ENCODE data around the gene MID2.
"Not testable (repeated sequence)": the region's sequence is repeated elsewhere in the genome, so short reads cannot be mapped to it uniquely, and the experiment has no call there.

MID2 gene

DNA sequence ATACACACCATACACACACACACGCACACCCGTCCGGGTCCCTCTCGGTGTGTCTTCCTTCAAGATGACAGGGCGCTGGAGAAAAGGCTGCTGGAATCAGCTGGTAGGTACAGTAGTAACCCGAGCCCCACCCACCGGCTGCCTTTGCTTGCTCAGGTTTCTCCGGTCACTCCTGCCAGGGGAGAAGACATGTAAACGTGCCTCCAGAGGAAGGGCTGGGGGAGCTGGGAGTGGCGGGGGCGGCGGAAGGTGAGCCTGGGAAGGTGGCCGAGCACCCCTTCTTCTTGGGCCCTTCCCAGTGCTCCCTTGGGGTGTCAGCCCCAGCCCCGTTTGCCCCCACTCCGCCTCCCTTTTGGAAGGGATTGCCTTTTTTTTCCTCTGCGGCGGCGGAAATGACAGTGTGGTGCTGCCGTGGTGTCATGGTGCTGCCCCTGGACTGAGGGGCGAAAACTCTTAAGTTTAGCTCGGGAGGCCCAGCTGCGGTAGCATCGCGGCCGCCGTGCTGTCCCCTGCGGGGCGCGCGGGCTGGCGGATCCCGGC, at the start of gene MID2:
Gene MID2, plus strand, starts transcription at position 169 of the 540 bp plus-strand sequence. CDS start 561 bp downstream, outside the sequence.
- DNase-seq: peak; percentile 47

DNA sequence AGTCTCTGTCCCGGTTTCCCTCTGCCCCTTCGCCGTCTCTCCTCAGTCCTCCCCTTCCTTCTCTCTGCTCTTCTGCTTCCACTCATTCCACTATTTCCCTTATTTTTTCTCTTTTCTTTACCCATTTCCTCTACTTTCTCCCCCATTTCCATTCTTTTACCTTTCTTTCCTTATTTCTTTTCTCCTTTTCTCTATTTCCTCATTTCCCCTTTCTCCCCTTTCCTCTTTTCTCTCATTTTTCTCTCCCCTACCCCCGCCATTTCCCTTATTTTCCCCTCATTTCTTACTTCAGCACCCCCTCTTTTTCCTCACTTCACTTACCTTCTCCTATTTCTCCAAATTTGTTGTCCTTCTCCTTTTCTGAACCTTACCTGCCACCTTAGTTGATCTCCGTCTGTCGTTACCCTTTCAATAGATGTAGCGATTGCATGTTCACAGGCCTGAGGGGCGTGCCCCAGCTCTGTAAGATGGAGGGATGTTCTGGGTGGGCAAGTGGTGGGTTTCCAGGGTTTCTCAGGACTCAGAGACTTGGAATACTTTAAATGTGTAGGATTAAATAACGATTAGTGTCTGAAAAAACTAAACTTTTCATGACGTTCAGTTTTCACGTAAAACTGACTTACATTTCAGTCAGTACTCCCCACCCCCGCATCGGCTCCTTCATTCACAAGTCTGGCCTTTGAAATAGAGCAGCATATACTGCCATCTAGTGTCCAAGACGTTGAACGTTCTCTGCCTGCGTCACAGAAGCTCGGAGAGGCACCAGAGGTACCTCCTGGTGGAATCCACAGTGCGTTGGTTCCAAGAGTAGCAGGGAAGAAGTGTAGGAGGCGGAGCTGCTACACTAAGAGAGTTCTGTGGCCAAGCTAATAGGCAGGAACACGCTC, 48.8 kb upstream of the MID2 start:
- peak; percentile 63 for DNase-seq

DNA sequence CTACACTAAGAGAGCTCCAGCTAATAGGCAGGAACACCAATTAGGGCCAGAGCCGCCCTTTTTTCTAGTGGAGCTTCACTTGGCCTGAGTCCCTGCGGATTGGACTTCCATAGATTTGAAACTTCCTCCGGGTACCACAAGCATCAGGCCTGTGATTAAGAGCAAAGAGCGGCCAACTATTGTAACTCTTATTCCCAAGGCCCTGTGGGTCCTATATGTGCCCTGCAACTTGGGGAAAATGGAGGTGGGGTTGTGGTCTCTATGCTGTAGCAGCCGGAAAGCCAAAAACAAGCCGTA, 48.2 kb upstream of the MID2 start, which contains the start of gene NCBP2L:
Gene NCBP2L, plus strand, starts transcription at position 198 of the 297 bp plus-strand sequence. CDS start 16,488 bp downstream, outside the sequence.
- no peak for DNase-seq

- no peak for DNase-seq
These were observed 45.1 kb upstream of the MID2 start for GRCh38 chrX:107780525-107780924.

- DNase-seq: no peak
These were observed 37.8 kb upstream of the MID2 start for GRCh38 chrX:107787827-107788226.

DNA sequence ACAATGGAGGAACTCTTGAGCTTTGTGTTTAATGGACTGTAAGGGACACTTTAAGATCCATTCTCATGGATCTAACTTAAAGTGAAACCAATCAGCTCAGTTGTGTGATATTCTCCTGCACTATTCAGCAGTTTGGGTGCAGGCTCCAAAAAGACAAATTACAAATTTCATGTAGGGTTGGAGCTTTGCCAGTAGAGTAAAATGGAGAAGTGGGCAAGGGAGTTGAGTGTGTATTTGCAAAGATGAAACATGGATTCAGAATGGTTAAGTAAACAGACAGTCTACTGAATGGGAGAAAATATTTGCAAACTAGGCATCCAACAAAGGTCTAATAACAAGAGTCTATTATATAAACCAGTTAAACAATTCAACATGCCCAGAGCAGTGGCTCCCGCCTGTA, 21.2 kb upstream of the MID2 start:
- DNase-seq: no peak

- no peak for DNase-seq
These were observed 20.5 kb upstream of the MID2 start for GRCh38 chrX:107805179-107805578.

- not testable (repeated sequence) for DNase-seq
These were observed 15.6 kb upstream of the MID2 start for GRCh38 chrX:107810053-107810452.

DNA sequence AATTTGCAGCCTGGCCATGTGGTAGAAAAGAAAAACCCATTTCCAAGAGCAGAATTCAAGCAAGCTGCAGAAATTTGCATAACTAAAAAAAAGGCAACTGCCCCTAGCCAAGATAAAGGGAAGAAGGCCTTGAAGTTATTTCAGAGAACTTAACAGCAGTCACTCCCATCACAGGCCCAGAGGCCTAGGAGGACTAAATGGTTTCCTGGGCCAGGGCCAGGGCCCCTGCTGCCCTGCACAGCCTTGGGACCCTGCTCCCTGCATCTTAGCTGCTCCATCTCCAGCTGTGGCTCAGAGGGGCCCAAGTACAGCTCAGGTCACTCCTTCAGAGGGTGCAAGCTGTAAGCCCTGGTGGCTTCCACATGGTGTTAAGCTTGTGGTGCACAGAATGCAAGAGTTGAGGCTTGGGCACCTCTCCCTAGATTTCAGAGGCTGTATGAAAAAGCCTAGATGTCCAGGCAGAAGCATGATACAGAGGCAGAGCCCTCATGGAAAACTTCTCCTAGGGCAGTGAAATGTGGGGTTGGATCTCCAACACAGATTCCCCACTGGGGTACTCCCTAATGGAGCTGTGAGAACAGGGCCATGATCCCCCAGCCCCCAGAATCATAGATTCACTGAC, 6.7 kb upstream of the MID2 start:
- no peak for DNase-seq

DNA sequence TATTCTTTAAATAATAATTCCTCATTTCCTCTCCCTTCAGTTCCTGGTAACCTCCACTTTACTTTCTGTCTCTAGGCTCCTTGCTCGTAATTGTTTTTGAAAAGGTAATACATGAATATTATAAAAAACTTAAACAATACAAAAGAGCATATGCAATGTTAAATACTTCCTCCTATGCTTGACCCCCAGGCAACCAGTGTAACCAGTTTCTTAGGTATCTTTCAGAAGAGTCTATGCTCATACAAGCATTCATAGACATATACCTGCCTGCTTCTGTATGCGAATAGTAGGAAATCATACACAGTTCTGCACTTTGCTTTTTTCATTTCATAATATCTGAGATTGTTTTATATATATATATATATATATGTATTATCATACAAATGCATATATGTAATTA, 2.6 kb upstream of the MID2 start:
- DNase-seq: no peak

DNA sequence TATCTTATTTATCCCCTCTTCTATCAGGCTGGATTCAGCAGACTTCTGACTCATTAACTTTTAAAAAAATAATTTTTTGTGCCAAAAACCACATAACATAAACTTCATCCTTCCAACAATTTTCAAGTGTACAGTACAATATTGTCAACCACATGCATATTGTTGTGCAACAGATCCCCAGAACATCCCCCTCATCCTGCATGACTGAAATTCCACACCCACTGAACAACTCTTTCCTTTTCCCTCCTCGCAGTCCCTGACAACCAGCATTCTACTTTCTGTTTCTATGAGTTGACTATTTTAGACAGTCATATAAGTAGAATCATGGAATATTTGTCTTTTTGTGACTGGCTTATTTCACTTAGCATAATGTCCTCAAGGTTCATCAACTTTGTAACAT, 2.2 kb upstream of the MID2 start:
- DNase-seq: no peak

DNA sequence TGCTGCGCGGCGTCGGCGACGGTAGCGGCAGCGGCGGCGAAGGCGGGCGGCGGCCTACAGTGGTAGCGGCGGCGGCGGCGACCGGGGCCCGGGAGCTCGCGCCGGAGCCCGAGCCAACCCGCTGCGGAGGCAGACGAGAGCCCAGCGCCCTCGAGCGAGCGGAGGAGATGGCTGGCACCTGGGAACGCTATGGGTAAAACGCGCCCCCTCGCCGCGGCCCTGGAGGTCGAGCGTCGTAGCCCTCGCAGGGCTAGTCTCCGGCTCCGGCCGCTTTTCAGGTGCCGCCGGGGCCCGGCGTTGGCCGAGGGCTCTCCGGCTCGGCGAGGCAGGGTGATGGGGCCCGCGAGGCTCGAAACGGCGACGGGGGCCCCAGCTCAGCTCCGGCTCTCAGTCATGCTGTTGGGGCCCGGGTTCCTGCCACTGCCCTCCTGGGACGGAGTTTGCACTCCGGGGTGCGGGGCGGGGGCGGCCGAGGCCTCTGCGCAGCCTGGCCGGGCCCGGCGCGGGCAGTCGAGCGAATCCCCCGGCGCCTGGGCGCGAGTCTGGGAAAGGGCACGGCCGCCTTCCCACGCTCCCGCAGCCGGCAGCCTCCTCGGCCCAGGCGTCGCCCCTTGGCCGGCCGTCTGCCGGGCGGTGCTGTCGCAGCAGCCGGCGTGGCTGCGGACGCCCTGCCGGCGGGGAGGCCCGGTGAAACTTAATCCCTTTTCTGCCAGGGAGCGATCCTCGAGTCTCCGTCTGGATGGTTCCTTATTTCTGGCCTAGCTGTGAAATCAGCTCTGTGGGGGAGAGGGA, 768 bp downstream of the MID2 start:
- peak; percentile 38 for DNase-seq

DNA sequence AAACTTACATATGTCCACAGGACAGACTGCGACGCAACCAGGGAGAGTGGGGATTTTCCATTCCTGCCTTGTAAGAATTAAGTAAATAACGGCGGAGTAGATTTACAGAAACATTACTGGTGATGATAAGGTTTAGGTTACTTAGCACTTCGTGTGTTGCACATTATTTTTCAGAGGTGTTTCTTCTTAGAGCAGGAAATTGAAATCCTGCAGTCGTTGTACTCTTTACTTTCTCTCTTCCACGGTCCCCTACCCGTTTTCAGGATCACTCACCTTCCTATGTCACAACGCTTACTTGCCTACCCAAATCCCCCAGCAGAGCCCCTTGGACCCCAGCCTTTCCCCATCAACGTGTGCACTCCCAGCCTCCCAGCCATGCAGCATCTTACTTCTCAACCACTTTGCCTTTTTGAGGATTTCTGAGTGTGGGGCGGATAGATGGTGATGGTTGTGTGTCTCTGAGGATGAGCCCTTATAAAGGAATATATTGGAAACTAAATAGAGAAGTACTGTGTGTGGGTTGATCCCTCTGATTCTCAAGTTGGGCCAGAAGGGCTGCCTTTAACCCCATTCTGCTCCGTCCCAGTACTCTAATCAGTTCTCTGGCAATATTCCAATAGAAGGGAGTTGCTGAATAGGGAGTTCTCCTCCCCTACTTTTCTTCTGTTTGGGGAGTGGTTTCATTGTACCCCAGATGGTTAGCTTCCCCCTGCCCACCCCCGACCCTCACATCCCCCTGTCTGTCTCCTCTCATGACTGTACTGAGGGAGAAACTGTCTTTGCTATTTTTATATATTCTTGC, 1.6 kb downstream of the MID2 start:
- DNase-seq: no peak

GRCh38 chrX:107827852-107828251, 2.2 kb downstream of the MID2 start:
- DNase-seq: no peak

GRCh38 chrX:107829878-107830277, 4.2 kb downstream of the MID2 start:
- no peak for DNase-seq

GRCh38 chrX:107831071-107831730, 5.5 kb downstream of the MID2 start:
- DNase-seq: no peak

- no peak for DNase-seq
These were observed 8.9 kb downstream of the MID2 start for GRCh38 chrX:107834275-107835201.

DNA sequence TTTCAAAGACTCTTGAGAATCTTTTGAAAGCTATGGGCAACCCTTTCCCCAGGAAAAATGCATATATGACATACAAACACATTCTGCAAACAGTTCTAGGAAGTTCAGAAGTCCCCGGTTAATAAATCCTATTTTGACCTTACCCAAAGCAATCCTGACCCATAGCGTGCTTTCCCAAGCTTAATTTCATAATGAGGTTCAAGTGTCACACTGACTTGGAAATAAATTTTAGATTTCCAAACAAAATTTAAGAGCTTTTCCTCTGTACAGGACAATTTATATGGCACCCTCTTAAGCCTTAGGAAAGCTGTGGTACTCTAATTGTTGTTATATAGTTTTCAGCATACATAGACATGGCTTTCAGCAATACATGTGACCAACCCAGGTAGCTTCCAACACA, 11.3 kb downstream of the MID2 start:
- DNase-seq: no peak

- DNase-seq: no peak
These were observed 15.3 kb downstream of the MID2 start for GRCh38 chrX:107840971-107841370.

DNA sequence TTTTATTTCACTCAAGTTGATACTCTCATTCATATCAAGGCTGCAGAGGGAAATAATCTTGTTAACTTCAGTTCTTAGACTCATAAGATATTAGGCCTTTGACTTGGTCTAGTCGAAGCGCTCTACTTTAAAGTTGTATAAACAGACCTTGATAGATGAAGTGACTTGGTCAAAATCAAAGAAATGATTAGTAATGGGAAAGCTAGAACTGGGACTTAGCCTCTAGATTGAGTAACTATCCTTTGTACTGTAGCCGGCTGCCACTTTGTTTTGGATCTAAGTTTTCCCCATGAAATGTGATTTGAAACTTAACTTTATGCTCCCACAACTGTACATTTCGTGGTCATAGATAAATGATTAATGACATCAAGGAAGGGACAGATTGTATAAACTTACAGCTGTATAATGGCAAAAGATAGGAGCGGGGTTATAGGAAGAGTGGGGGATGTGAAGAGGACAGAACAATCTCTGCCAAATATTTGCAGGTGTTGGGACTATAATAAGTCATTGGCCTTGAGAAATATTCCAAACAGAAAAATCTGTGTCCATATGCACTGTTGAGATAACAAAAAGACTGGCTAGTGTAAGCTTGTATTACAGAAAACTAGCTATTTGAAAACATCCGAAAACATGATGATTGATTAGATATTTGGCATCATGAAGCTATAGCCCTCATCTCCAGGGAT, 17.2 kb downstream of the MID2 start:
- DNase-seq: no peak

All from activated CD4-positive, alpha-beta T cell treated with anti-CD3 and anti-CD28 coated beads, Interleukin-2, amount 50 U/mL, for 1 hour (primary cell).